GM21447 (cell line): ENCODE measurements around the gene C3AR1.
"Not testable (repeated sequence)": the region's sequence is repeated elsewhere in the genome, so short reads cannot be mapped to it uniquely, and the experiment has no call there.

Experiments used
- ATAC-seq: cut with Tn5 transposase; IDR thresholded peaks from one replicate; pipeline ENCODE4 v1.9.1; 2021; ENCODE audit not compliant: unreplicated experiment

C3AR1 gene

GRCh38 chr12:8065991-8066594, at the start of gene C3AR1:
Gene C3AR1, minus strand, starts transcription at chr12:8066359. Its CDS starts 6,174 bp downstream, at chr12:8060185.
- peak; percentile 91 for ATAC-seq

DNA sequence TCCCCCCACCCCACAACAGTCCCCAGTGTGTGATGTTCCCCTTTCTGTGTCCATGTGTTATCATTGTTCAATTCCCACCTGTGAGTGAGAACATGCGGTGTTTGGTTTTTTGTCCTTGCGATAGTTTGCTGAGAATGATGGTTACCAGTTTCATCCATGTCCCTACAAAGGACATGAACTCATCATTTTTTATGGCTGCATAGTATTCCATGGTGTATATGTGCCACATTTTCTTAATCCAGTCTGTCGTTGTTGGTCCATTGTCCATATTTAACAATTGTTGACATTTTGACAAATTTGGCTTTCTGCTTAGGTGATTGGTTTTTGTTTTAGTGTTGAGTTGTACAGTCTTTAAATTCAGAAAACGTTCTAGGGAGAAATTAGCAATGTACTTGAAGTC, 47.0 kb upstream of the C3AR1 start:
- not testable (repeated sequence) for ATAC-seq

DNA sequence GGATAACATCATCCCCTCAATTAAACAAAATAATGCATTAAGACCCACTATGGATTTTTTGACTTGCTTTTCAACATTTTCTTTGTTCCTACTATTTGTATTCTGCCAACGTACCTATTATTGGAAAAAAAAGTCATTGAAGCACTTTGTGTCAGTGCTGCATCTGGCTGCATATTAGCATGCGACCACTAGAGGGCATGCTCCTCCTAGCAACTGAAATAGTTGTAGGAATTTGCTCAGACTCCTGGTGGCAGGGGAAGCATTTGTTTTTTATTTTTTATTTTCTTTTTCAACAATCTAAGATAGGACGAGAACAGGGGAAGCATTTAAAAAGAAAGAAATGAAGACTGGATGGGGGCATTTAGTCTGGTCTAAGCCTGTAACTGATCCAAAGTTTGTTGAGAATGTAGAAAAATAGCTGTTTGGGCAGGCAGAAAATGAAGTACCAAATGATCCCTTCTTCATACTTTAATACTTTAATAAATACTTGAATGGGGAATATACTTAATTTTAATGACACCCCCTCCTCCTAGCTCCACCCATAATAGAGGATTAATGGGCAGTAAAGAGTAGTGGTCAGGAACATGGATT, 42.7 kb upstream of the C3AR1 start:
- ATAC-seq, result no peak

GRCh38 chr12:8099235-8099634, 33.1 kb upstream of the C3AR1 start:
- no peak for ATAC-seq

GRCh38 chr12:8096281-8096915, 30.2 kb upstream of the C3AR1 start:
- no peak for ATAC-seq

GRCh38 chr12:8093291-8093690, 27.1 kb upstream of the C3AR1 start:
- ATAC-seq, result no peak

GRCh38 chr12:8089716-8090115, 23.6 kb upstream of the C3AR1 start:
- ATAC-seq, result no peak

- not testable (repeated sequence) for ATAC-seq
These were observed 23.1 kb upstream of the C3AR1 start for GRCh38 chr12:8089277-8089676.

- ATAC-seq, result peak; percentile 67
These were observed 22.4 kb upstream of the C3AR1 start for GRCh38 chr12:8088574-8088973.

- ATAC-seq, result no peak
These were observed 21.5 kb upstream of the C3AR1 start for GRCh38 chr12:8087666-8088065.

DNA sequence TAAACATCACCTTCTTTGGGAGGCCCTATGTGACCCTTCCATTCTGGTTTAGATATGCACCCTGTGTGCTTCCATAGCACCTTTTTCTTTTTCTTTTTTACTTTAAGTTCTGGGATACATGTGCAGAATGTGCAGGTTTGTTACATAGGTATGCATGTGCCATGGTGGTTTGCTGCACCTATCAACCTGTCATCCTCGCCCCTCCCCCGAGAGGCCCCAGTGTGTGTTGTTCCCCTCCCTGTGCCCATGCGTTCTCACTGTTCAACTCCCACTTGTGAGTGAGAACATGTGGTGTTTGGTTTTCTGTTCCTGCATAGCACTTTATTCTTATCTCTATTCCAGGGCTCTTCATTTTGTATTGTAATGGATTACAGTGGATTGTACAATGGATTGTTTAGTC, 18.2 kb upstream of the C3AR1 start:
- ATAC-seq, result not testable (repeated sequence)

DNA sequence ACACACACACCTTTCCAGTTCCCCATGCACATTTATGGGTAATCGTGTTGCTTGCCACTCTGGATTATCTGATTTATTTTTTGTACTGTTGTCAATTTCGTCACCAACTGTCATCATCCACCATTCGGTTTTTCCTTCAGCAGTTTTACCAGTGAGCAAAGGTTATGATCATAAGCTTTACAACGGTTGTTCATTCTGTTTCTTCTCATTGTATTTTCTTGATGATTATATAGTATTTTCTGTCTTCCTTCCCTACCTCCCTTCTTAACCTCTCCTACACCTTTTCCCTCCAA, 16.6 kb upstream of the C3AR1 start:
- ATAC-seq, result no peak

- no peak for ATAC-seq
These were observed 15.2 kb upstream of the C3AR1 start for GRCh38 chr12:8081251-8081920.

DNA sequence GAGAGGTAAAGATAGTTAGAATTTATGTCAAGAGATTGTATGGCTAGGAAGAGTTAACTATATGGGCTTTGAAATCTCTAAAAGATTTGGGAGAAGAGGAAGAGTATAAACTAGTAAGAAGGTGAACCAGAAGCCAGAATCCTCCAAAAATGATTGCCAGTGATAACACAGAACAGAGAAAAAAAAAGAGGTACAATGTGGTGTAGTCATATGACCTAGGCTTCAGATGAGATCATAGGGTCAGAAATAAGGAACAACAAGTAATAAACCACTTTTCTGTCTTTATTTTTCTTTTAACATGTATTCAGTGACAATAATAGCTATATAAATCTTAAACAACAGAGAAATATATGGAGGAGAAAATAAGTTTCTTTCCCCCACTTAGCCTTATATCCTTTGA, 14.0 kb upstream of the C3AR1 start:
- ATAC-seq, result no peak

DNA sequence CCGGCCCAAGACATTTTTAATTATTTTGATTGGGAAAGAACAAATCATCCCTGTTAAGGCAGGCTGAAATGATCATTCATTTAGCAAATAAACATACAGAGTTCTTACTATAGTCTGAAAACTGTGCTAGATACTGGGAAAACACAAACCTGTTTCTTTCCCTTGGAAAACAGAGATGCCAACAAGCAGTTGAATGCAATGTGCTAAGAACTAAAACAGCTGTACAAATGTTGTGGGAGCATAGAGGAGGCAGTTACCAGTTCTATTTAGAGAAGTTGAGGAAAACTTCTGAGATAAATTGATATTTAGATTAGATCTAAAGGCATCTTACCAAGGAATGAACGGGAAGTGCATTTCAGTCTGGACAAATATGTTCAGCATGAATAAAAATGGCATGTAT, 12.8 kb upstream of the C3AR1 start:
- no peak for ATAC-seq

- ATAC-seq, result no peak
These were observed 12.2 kb upstream of the C3AR1 start for GRCh38 chr12:8078398-8078797.

GRCh38 chr12:8077207-8077606, 11.0 kb upstream of the C3AR1 start:
- ATAC-seq, result no peak

GRCh38 chr12:8076366-8076765, 10.2 kb upstream of the C3AR1 start:
- ATAC-seq, result no peak

DNA sequence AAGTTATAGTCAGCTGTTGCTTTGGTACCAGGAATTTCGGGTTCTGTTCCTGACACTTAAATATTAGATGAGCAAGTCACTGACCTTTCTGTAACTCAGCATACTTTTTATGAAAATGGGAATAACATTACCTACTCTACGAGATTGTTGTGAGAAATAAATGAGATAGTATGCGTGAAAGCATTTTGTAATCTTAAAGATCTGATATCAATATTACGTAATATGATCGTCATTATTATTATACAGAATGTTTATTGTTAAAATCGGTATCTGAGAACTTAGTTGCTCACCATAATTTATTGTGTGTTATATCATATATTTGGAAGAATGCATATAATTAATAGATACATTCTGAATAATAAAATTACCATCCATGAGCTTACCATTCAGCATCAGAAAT, 9.8 kb upstream of the C3AR1 start:
- ATAC-seq, result no peak

GRCh38 chr12:8071820-8072219, 5.7 kb upstream of the C3AR1 start:
- not testable (repeated sequence) for ATAC-seq

- ATAC-seq, result no peak
These were observed 3.4 kb upstream of the C3AR1 start for GRCh38 chr12:8069582-8069981.

GRCh38 chr12:8064131-8064530, 2.0 kb downstream of the C3AR1 start:
- ATAC-seq, result no peak
